Fibroblast of lung (primary cell): Measurements from ENCODE around the gene DNAAF2. TPM values are rescaled to one million over a fixed set of nuclear protein-coding genes. Genes with fewer than 3 reads are reported as not detected.

Experiments used
- DNase-seq, 2 donors: peaks; one replicate each; pipeline versions ENCODE4 v3.0.0 to v3.0.0-alpha.2; 2010; ENCODE audit warnings: low read depth in 2 of 2
- H2AFZ ChIP-seq: 2 replicates; pipeline ENCODE4 v1.5.1; 2012; ENCODE audit warnings: low read length, control low read depth, inconsistent platforms
- H3K27ac ChIP-seq: 2 replicates; pipeline ENCODE4 v1.5.1; 2011; ENCODE audit warnings: low read length, control low read depth; ENCODE audit not compliant: insufficient read depth
- H3K27me3 ChIP-seq: 2 replicates; pipeline ENCODE4 v1.5.1; 2011; ENCODE audit warnings: mild to moderate bottlenecking, low read length; ENCODE audit not compliant: control insufficient read depth, insufficient read depth
- H3K36me3 ChIP-seq: 2 replicates; pipeline ENCODE4 v1.5.1; 2011; ENCODE audit warnings: low read length; ENCODE audit not compliant: control insufficient read depth, insufficient read depth
- H3K4me1 ChIP-seq: 2 replicates; pipeline ENCODE4 v1.5.1; 2011; ENCODE audit warnings: low read length; ENCODE audit not compliant: control insufficient read depth, insufficient read depth; ENCODE audit errors: extremely low read depth
- H3K4me2 ChIP-seq: 2 replicates; pipeline ENCODE4 v1.5.1; 2011; ENCODE audit warnings: low read length, control low read depth; ENCODE audit not compliant: insufficient read depth; ENCODE audit errors: extremely low read depth
- H3K4me3 ChIP-seq, 4 experiments: fragments of 200-600 bp in 1 of 4; sonication (generic) in 1 of 4; replicated peaks in 1 of 4; 2 replicates each; pipeline ENCODE4 v1.5.1; 2011 to 2016; ENCODE audit warnings: low read length in 4 of 4, low read depth in 3 of 4, mild to moderate bottlenecking in 3 of 4, control low read depth in 2 of 4, inconsistent platforms in 1 of 4, mixed read lengths in 1 of 4; ENCODE audit not compliant: insufficient read depth in 1 of 4; ENCODE audit errors: control extremely low read depth in 1 of 4
- H3K79me2 ChIP-seq: 2 replicates; pipeline ENCODE4 v1.5.1; 2012; ENCODE audit warnings: mild to moderate bottlenecking, low read length, inconsistent platforms; ENCODE audit not compliant: control insufficient read depth, insufficient read depth
- H3K9ac ChIP-seq: 2 replicates; pipeline ENCODE4 v1.5.1; 2011; ENCODE audit warnings: mild to moderate bottlenecking, low read length, control low read depth; ENCODE audit not compliant: insufficient read depth
- H3K9me3 ChIP-seq: 2 replicates; pipeline ENCODE4 v1.5.1; 2012; ENCODE audit warnings: low read depth, low read length; ENCODE audit not compliant: control insufficient read depth, insufficient read depth
- H4K20me1 ChIP-seq: 2 replicates; pipeline ENCODE4 v1.5.1; 2011; ENCODE audit warnings: low read length; ENCODE audit not compliant: control insufficient read depth, insufficient read depth; ENCODE audit errors: extremely low read depth
- EZH2 ChIP-seq: IDR thresholded peaks from 2 replicates; pipeline ENCODE4 v1.5.1; 2012; ENCODE audit warnings: low read length, control low read depth, mild to moderate bottlenecking; ENCODE audit errors: missing control alignments
- polyA plus RNA-seq, 2 donors: library from polyadenylated mRNA; depleted of rRNA in 1 of 2; stranded (reverse) in 1 of 2; unstranded in 1 of 2; fragments of >200 nt; gene quantifications; 2 replicates each; pipeline ENCODE4 v1.2.1, GENCODE V29; 2011 to 2012; ENCODE audit warnings: missing spikeins in 1 of 2
- total RNA-seq: library from RNA; depleted of rRNA; stranded (reverse); fragments of >200 nt; gene quantifications from 2 replicates; pipeline ENCODE4 v1.2.1, GENCODE V29; 2014
- TF ChIP-seq, protein P1 (sequence below), 2 donors: IDR thresholded peaks in 1 of 2; conservative IDR thresholded peaks in 1 of 2; 1 replicate in 1 of 2; 2 replicates in 1 of 2; pipeline ENCODE4 v1.5.1; 2011 to 2012; ENCODE audit warnings: low read length in 2 of 2, control low read depth in 1 of 2, inconsistent platforms in 1 of 2, low read depth in 1 of 2, mild to moderate bottlenecking in 1 of 2

The DNAAF2 gene
- total and polyA plus RNA-seq, 2 donors (not counting 1 experiment from before 2014, with no cell fraction given), result 6.5 to 9.1 TPM

DNA sequence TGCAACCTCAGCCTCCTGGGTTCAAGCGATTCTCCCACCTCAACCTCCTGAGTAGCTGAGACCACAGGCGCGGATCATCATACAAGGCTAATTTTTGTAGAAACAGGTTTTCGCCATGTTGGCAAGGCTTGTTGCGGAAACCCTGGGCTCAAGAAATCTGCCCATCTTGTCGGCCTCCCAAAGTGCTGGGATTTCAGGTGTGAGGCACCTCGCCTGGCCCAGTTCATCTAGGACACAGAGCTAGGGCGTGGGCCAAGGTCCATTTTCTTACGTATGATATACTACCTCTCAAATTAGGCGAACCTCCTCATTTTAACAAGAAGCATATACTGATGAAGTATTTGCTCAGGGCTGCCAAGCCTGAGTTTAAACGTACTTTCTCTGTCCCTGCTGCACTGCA, 51.0 kb downstream of the DNAAF2 start:
- H3K9me3 ChIP-seq, result no peaks in the 10 kb centered on the region
- H3K27me3 ChIP-seq, result no peaks in the 10 kb centered on the region
- peak overlapping the region; percentile 59 for H3K4me2 ChIP-seq
- peak overlapping the region; percentile 68 to 97 (median 96) for H3K4me3 ChIP-seq
- no peaks in the 10 kb centered on the region for H4K20me1 ChIP-seq
- no peaks in the 10 kb centered on the region for H3K4me1 ChIP-seq
- no peak overlapping the region for H3K9ac ChIP-seq
- H2AFZ ChIP-seq, result no peak overlapping the region
- DNase-seq, result no peak
- H3K27ac ChIP-seq, result no peak overlapping the region
- H3K79me2 ChIP-seq, result peaks cover 54% of the 10 kb centered on the region
- H3K36me3 ChIP-seq, result peaks cover 9% of the 10 kb centered on the region
- TF ChIP-seq, protein P1, sequence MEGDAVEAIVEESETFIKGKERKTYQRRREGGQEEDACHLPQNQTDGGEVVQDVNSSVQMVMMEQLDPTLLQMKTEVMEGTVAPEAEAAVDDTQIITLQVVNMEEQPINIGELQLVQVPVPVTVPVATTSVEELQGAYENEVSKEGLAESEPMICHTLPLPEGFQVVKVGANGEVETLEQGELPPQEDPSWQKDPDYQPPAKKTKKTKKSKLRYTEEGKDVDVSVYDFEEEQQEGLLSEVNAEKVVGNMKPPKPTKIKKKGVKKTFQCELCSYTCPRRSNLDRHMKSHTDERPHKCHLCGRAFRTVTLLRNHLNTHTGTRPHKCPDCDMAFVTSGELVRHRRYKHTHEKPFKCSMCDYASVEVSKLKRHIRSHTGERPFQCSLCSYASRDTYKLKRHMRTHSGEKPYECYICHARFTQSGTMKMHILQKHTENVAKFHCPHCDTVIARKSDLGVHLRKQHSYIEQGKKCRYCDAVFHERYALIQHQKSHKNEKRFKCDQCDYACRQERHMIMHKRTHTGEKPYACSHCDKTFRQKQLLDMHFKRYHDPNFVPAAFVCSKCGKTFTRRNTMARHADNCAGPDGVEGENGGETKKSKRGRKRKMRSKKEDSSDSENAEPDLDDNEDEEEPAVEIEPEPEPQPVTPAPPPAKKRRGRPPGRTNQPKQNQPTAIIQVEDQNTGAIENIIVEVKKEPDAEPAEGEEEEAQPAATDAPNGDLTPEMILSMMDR (conservative IDR thresholded peaks at IDR 0.05 in 1 of 2, IDR thresholded peaks at IDR 0.05 in 1 of 2; ENCODE audit: low read depth in 1 of 2, low read length in 2 of 2), result no peak
- no peak for TF ChIP-seq EZH2

DNA sequence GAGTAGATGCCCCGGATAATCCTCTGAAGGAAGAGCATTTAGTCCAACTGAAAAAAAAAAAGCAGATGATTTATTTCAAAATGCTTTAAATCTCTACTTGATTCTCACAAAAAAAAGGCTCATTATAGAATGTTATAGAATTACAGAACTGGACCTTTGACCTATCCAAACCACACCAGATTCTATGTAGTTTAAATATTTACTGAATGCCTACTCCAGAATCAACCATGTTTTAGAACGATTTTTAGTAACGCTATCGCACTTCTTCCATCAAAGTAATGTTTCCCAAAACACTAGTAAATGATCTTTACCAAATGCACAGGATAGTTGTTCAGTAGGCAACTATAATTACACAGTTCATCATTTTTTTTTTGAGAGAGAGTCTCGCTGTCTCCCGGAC, 51.4 kb downstream of the DNAAF2 start:
- Histone ChIP-seq H3K4me3 (peak overlapping the region in 2 of 4 experiments; percentile 68 to 95), H3K4me2 (peak overlapping the region; percentile 59), H4K20me1 (no peaks in the 10 kb centered on the region), H3K27ac (no peak overlapping the region), H3K36me3 (peaks cover 9% of the 10 kb centered on the region), H3K9ac (no peak overlapping the region), H3K79me2 (peaks cover 54% of the 10 kb centered on the region), H3K4me1 (no peaks in the 10 kb centered on the region), H3K27me3 (no peaks in the 10 kb centered on the region), H2AFZ (no peak overlapping the region), H3K9me3 (no peaks in the 10 kb centered on the region)
- TF ChIP-seq EZH2, result no peak
- TF ChIP-seq, protein P1 (conservative IDR thresholded peaks at IDR 0.05 in 1 of 2, IDR thresholded peaks at IDR 0.05 in 1 of 2; ENCODE audit: low read depth in 1 of 2, low read length in 2 of 2), result no peak
- peak in 1 of 2 donors; percentile 52 for DNase-seq

DNA sequence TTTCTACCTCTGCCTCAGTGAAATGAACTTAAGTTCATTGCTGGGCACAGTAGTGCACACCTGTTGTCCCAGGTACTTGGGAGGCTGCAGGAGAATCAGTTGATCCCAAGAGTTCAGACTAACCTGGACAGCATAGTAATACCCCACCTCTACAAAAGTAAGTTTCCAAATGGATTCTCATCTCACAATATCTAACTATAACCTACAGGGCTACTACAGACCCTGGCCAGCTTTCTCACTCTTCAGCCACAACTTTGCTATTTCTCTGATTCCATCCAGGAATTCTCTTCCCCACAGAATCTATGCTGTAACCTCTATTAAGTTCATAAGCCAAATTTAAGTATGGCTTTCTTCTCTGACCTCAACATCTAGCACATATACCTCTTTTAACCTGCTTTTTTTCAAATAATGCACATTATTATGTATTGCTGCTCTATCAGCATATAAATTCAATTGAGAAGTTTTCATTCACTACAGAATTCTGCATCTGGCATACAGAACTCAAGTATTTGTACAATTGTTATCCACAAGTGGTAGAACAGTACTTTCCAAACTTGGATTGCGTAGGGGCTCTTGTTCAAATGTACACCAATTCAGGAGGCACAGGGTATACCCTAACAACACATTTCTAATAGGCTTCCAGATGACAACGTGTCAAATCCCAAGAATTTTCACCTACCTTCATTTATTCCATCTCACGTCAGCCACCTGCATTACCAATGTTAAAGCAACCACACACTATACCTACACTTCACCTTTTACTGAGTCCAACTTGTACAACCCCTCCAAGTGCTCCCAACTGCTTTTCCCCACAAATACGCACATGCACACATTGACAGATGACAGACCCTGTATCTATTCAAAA, 52.7 kb downstream of the DNAAF2 start:
- DNase-seq, result no peak
- Histone ChIP-seq H3K36me3 (peaks cover 10% of the 10 kb centered on the region), H3K79me2 (peaks cover 54% of the 10 kb centered on the region), H3K4me3 (no peak overlapping the region), H3K4me2 (no peak overlapping the region), H3K9ac (no peak overlapping the region), H4K20me1 (no peaks in the 10 kb centered on the region), H3K27ac (no peak overlapping the region), H3K9me3 (no peaks in the 10 kb centered on the region), H3K4me1 (no peaks in the 10 kb centered on the region), H3K27me3 (no peaks in the 10 kb centered on the region), H2AFZ (no peak overlapping the region)
- no peak for TF ChIP-seq EZH2
- TF ChIP-seq, protein P1 (conservative IDR thresholded peaks at IDR 0.05 in 1 of 2, IDR thresholded peaks at IDR 0.05 in 1 of 2; ENCODE audit: low read depth in 1 of 2, low read length in 2 of 2), result no peak
